HG03280 (cell line): ENCODE measurements around the gene PRR9.
"Not testable (repeated sequence)": the region's sequence is repeated elsewhere in the genome, so short reads cannot be mapped to it uniquely, and the experiment has no call there.

Experiments used
- ATAC-seq: cut with Tn5 transposase; IDR thresholded peaks from one replicate; pipeline ENCODE4 v1.9.1; 2021; ENCODE audit warnings: mild to moderate bottlenecking, moderate library complexity; ENCODE audit not compliant: unreplicated experiment

Gene PRR9

GRCh38 chr1:153229076-153229829 lies 11.9 kb downstream of the PRR9 start:
- ATAC-seq, result not testable (repeated sequence)

DNA sequence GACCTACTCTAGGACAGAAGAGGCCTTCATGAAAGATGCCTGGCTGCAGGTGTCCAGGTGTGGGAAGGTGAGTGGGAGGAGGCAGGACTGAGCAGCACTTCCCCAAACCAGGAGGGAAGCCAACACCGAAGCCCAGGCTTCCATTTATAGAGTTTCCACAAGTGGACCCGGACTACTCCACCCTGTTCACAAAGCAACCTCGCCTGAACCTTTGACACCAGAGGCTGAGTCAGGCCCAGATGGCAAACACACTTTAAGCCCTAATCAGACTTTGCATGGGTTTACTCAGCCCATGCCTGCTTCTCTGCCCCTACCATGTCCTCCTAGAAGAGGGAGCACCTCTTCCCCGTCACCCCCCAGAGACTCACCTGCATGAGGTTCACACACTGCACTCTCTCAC lies 14.0 kb downstream of the PRR9 start:
- no peak for ATAC-seq

DNA sequence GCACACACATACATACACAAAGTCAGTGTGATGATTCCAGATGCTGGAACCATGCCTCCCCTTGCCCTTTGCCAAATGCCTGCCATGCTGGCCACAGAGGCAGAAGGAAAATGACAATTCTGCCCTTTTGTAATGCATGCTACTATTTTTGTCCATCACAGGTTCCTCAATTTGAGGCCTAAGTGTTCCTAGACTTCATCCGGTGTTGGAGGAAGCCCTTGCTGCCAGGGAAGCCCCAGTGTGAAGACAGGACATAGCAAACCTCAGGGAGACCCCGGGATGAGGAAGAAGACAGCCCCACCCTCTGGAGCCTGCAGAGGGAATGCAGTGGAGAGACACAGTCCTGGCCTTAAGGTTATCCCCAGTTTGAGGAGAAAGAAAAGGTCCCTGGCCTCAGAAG lies 14.4 kb downstream of the PRR9 start:
- ATAC-seq, result no peak

DNA sequence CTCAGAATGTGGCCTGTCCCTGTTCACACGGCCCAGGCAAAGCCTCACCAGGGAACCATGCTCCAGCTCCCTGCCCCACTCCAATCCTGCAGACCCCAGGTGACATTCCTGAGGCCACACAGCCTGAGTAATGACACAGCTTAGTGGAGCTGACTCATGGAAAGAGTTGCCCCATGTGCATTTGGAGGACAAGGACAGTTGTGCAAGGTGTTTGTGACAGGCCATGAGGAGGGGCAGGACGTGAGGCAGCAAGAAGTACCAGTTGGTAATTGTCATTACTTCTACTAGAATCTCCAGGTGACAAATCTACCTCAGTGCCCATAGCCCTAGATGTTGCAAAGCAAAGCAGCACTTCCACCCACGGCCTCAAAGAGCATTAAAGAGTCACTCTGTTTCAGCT lies 15.2 kb downstream of the PRR9 start:
- no peak for ATAC-seq

DNA sequence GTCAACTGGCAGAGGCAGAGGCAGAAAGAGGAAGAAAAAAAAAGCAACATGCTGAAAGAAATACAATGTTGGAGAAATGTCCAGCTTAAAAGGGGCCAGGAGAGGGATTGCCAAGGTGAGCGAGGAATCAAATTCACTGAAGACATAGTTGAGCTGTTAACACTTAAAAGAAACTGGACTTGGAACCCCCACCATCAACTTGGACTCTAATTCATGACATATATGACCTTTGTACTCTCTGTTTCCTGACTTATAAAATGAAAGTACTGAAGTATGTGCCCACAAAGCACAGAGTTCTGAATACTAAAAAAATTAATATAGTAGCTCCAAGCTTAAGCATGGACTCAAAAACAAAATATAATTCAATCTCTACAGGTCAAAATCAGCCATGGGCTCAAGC lies 16.1 kb downstream of the PRR9 start:
- ATAC-seq, result no peak

- no peak for ATAC-seq
These were observed 21.1 kb downstream of the PRR9 start for GRCh38 chr1:153238527-153238926.

DNA sequence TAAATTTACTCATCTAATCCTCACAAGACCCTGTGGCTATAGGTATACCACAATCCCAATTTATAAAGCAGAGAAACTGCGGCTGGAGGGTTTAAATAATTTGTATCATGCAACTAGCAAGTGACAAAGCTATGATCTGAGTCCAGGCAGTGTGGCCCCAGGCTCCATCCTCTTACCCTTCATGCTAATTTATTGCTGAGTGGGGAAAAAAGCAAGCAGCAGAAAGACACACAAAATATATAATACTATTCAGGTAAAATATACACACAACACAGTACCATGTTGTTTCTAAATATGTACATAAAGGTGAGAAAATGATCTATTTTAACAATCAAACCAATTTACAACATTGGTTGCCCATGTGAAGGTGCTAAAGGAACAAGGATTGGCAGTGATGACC lies 24.8 kb downstream of the PRR9 start:
- ATAC-seq, result no peak

- no peak for ATAC-seq
These were observed 28.1 kb downstream of the PRR9 start for GRCh38 chr1:153245466-153245865.

DNA sequence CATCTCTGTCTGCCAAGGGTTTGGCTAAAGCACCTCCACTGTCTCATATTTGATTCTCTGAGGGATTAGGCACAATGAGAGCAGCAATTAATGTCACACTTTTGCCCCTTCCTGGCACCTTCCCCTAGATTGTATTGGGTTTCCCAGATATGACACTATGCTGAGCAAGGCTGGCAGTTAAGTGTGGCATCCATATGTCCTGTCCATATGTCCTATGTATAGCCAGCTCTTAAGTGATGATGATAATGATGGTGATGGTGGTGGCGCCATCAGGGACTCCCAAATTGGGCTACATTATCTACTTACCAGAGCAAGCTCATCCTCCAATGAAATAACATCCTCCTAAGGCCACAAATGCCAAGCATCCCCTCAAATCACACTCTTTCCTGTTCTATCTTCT lies 28.6 kb downstream of the PRR9 start:
- ATAC-seq, result no peak

DNA sequence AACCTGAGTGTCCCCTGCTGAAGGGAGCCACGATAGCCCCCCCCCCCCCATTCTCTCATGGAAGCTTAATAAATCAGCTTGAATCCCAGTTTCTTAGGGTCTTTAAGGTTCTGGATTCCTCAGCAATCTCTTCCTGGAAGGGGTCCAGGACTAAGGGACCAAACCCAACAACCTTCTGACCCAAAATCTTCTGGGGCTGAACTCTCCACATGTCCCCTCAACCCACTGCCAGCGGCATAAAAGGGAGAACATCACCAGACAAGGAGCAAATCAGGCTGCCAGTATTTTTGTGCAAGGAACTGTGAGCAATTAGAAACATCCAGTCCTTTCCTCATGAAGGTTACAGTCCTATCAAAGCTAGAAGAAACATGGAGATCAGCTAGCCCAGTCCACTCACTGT lies 29.4 kb downstream of the PRR9 start:
- no peak for ATAC-seq

GRCh38 chr1:153248176-153248879 lies 30.9 kb downstream of the PRR9 start:
- no peak for ATAC-seq

GRCh38 chr1:153250166-153250565 lies 32.8 kb downstream of the PRR9 start:
- ATAC-seq, result no peak

DNA sequence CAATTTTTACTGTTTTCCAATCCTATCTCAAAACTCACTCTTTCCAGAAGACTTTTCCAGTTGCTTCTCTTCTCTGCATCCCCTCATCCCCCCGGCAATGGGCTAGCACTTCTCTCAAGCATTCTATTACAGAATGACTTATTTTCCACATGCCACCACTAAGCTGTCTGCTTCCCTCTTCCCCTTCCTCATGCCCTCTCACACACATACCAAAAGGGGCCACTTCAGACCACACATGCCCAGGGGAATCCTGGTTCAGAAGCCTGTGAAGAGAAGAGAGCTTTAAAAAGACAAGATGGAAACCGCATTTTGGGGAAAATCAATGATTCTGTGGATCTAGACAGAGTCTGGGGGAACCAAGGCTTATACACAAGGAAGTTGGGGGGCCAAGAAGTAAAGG lies 33.7 kb downstream of the PRR9 start:
- no peak for ATAC-seq

DNA sequence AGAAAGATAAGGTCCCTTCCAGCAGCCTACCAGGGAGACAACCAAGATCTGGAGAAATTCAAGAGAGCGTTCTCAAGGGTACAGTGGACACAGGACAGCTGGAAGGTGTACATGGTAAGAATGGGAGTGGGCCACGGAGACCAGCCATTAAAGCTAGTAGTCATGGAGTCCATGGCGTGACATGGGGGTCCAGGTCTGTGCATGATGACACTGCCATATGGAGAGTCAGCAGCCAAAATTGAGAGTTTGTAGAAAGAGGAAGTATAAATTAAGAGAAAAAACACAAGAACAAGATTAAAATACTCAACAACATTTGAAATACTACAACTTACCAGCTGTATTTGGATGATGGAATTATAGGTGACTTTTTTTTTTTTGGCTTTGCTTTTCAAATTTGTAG lies 34.2 kb downstream of the PRR9 start:
- ATAC-seq, result no peak

DNA sequence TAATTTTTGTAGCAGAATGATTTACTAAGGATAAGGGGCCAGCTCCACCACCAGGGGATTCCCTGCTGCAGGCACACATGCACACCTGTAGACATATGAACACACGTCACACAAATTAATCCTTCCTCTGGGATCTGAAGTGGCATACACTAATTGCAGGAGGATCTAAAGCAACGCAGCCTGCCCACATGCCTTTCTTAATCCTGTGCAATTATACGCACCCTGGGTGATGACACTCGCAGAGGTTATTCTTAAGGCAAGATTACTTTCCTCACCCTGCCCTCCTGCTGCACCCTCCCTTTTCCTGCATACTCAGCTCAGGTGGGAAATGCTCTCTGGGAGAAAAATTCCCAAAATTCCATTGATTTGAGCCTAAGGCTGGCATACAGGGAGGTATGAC lies 34.6 kb downstream of the PRR9 start:
- no peak for ATAC-seq

DNA sequence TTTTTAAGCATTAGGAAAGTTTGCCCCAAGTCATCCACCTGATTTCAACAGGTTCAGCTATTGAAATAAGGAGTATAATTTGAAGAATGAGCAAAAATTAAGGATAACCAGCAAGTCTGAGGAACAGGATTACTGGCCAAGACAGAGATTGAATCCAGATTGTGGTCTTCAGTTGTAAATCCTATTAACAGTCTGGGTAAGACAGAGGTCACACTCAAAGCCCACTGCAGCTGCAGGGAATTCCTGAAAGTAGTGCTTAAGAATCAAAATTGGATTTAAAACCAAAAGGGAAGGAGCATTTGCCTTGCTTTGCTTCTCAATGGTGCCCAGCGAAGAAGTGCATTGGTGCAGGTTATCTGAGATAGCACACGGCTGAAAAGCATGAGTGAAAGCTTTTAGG lies 35.7 kb downstream of the PRR9 start:
- no peak for ATAC-seq

DNA sequence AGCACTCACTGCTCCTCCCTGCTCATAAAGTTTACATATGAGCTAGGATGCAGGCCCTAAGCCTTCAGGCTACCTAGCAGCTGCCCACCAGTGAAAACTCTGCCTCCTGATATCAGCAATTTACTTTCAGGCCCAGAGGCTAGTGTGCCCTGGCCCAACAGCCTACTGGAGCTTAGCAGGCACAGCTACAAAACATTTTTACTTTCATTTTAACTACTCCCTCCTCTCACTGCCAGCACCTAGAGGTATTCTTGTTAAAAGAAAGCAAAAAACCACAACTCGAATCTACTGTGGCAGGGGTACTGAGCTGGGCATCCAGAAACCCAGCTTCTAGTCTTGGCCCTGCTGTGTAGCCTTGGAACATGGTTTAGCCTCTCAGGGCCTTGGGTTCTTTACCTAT lies 36.3 kb downstream of the PRR9 start:
- no peak for ATAC-seq

DNA sequence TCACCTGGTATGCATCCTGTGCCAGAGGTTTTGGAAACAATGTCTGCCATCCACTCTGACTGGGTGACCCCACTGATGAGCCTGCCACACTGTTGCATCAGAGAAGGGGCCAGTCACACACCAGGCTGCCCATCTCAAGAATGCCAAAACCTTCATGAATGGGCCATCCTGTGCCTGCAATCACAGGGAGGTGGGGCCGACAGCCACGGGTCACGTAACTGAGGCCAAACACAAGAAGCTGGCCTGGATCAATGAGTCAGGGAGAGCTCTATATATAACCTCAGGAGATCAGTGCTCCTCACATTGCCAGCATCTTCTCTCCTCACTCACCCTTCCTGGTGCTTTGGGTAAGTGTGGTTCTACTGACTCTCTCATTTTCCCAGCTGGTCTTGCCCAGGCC lies 42.0 kb downstream of the PRR9 start, which contains the start of gene LORICRIN:
TSS of gene LORICRIN (plus strand) at position 301 of the 400 bp plus-strand sequence. CDS start 1,263 bp downstream, outside the sequence.
- no peak for ATAC-seq

- no peak for ATAC-seq
These were observed 43.3 kb downstream of the PRR9 start for GRCh38 chr1:153260585-153261280.

- ATAC-seq, result no peak
These were observed 44.1 kb downstream of the PRR9 start for GRCh38 chr1:153261281-153262069.

- ATAC-seq, result no peak
These were observed 44.6 kb downstream of the PRR9 start for GRCh38 chr1:153262070-153262366.
